Measurements from ENCODE around the gene SIGLEC5.

- no peak for TF ChIP-seq CTCF (IDR thresholded peaks at IDR 0.05)
- no peak for TF ChIP-seq POLR2A (IDR thresholded peaks at IDR 0.05)
Measured at GRCh38 chr19:51664131-51664530, 33.9 kb upstream of the SIGLEC5 start.

Measured in lower leg skin (tissue), 3 donors.